C4-2B (cell line): Measurements from ENCODE around the gene GBX2.

Experiments used
- CTCF ChIP-seq: fragments of 450-650 bp; conservative IDR thresholded peaks from 2 replicates; pipeline ENCODE4 v1.5.1; 2017; ENCODE audit warnings: mild to moderate bottlenecking
- ZFX ChIP-seq: fragments of 450-650 bp; IDR thresholded peaks from 2 replicates; pipeline ENCODE4 v1.6.1; 2017

- TF ChIP-seq CTCF = no peak
- TF ChIP-seq ZFX = no peak
These were observed 2.1 kb downstream of the GBX2 start for GRCh38 chr2:236165842-236166795.
